Measurements from ENCODE around the gene LRRC34.

DNA sequence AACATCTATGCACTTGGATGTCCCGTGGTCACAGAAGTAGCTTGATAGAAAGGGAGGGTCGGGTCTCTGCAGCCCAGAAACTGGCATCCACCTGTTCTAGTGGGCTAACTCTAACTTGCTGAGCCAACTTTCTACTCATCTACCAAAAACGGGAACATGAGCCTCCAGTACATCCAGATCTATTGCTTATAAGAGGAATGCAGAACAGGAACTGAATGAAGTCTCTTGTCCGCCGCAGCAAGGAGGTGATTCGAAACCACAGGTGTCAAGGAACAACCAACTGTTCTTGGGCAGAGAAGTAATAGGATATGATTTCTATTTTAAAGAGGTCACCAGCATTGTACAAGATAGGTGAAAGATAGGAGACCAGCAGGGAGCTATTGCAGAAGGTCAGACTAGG is 65.8 kb downstream of the LRRC34 start:
- TF ChIP-seq ZNF565 (CRISPR knock-in tag; conservative IDR thresholded peaks at IDR 0.05; ENCODE audit: low read depth) = no peak
- TF ChIP-seq TCF4 (CRISPR knock-in tag; IDR thresholded peaks at IDR 0.05; ENCODE audit: borderline replicate concordance) = no peak
- TF ChIP-seq, protein P1, sequence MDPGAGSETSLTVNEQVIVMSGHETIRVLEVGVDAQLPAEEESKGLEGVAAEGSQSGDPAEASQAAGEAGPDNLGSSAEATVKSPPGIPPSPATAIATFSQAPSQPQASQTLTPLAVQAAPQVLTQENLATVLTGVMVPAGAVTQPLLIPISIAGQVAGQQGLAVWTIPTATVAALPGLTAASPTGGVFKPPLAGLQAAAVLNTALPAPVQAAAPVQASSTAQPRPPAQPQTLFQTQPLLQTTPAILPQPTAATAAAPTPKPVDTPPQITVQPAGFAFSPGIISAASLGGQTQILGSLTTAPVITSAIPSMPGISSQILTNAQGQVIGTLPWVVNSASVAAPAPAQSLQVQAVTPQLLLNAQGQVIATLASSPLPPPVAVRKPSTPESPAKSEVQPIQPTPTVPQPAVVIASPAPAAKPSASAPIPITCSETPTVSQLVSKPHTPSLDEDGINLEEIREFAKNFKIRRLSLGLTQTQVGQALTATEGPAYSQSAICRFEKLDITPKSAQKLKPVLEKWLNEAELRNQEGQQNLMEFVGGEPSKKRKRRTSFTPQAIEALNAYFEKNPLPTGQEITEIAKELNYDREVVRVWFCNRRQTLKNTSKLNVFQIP (CRISPR knock-in tag; IDR thresholded peaks at IDR 0.05; ENCODE audit: borderline replicate concordance, low read depth) = no peak
- no peak for TF ChIP-seq ZFP30 (CRISPR knock-in tag; IDR thresholded peaks at IDR 0.05)
- TF ChIP-seq, protein P2, sequence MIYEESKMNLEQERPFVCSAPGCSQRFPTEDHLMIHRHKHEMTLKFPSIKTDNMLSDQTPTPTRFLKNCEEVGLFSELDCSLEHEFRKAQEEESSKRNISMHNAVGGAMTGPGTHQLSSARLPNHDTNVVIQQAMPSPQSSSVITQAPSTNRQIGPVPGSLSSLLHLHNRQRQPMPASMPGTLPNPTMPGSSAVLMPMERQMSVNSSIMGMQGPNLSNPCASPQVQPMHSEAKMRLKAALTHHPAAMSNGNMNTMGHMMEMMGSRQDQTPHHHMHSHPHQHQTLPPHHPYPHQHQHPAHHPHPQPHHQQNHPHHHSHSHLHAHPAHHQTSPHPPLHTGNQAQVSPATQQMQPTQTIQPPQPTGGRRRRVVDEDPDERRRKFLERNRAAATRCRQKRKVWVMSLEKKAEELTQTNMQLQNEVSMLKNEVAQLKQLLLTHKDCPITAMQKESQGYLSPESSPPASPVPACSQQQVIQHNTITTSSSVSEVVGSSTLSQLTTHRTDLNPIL (CRISPR knock-in tag; IDR thresholded peaks at IDR 0.05; ENCODE audit: low read depth) = no peak
- no peak for TF ChIP-seq ISL1 (CRISPR knock-in tag; IDR thresholded peaks at IDR 0.05)
- TF ChIP-seq CSDC2 (CRISPR knock-in tag; IDR thresholded peaks at IDR 0.05) = no peak

All from SK-N-SH treated with all-trans-retinoic acid at 6 μM for 48 hours (cell line).